ENCODE data around the gene MFAP3L. TPM values are rescaled to one million over a fixed set of nuclear protein-coding genes. Genes with fewer than 3 reads are reported as not detected.

The MFAP3L gene
- 32.3 and 43.4 TPM in 2 replicates for polyA plus RNA-seq

GRCh38 chr4:170026253-170027021 lies at the start of gene MFAP3L:
Gene MFAP3L (minus strand): TSS chr4:170026395. CDS start chr4:170005877, 20,518 bp downstream.

Other genes starting within 250 kb of the MFAP3L start
- 0.22 and 2.5 TPM in 2 replicates for gene AADAT, start 63.6 kb upstream of the MFAP3L start, polyA plus RNA-seq